HG03095 (cell line): ENCODE results near the gene APLNR.

ENCODE experiments used
- ATAC-seq: cut with Tn5 transposase; IDR thresholded peaks from one replicate; pipeline ENCODE4 v1.9.1; 2021; ENCODE audit warnings: moderate library complexity; ENCODE audit not compliant: unreplicated experiment

APLNR gene

GRCh38 chr11:57251491-57252104 lies 14.5 kb upstream of the APLNR start:
- ATAC-seq: no peak

GRCh38 chr11:57251037-57251436 lies 14.0 kb upstream of the APLNR start:
- no peak for ATAC-seq

GRCh38 chr11:57249384-57250319 lies 12.6 kb upstream of the APLNR start:
- peak; percentile 58 for ATAC-seq

- ATAC-seq: peak; percentile 60
Observed at GRCh38 chr11:57248780-57249383, 11.8 kb upstream of the APLNR start.

GRCh38 chr11:57244911-57245310 lies 7.9 kb upstream of the APLNR start:
- ATAC-seq: no peak

GRCh38 chr11:57241353-57241972 lies 4.4 kb upstream of the APLNR start:
- ATAC-seq: no peak

GRCh38 chr11:57240757-57241156 lies 3.7 kb upstream of the APLNR start:
- ATAC-seq: no peak

GRCh38 chr11:57240007-57240406 lies 3.0 kb upstream of the APLNR start:
- ATAC-seq: no peak

- no peak for ATAC-seq
Observed at GRCh38 chr11:57239348-57239747, 2.3 kb upstream of the APLNR start.

GRCh38 chr11:57235761-57236703 lies 1.0 kb downstream of the APLNR start:
- ATAC-seq: no peak

GRCh38 chr11:57233702-57234101 lies 3.3 kb downstream of the APLNR start:
- ATAC-seq: no peak

GRCh38 chr11:57231539-57232253 lies 5.4 kb downstream of the APLNR start:
- ATAC-seq: no peak

- no peak for ATAC-seq
Observed at GRCh38 chr11:57230791-57231538, 6.1 kb downstream of the APLNR start.

- no peak for ATAC-seq
Observed at GRCh38 chr11:57230316-57230715, 6.7 kb downstream of the APLNR start.

GRCh38 chr11:57228600-57228999 lies 8.4 kb downstream of the APLNR start:
- no peak for ATAC-seq

GRCh38 chr11:57224537-57224936 lies 12.5 kb downstream of the APLNR start:
- ATAC-seq: no peak

- no peak for ATAC-seq
Observed at GRCh38 chr11:57224128-57224527, 12.9 kb downstream of the APLNR start.

GRCh38 chr11:57223601-57224000 lies 13.4 kb downstream of the APLNR start:
- no peak for ATAC-seq

GRCh38 chr11:57222239-57222638 lies 14.8 kb downstream of the APLNR start:
- ATAC-seq: no peak
